ENCODE results near the gene GOLIM4. TPM values are rescaled to one million over a fixed set of nuclear protein-coding genes. Genes with fewer than 3 reads are reported as not detected.
A peak's percentile ranks its signal among the peaks of the same experiment; 100 is the strongest.

The GOLIM4 gene
- total RNA-seq, 3 donors from 2014 or later: 60.8 to 102 (median 80.4) TPM

- ATAC-seq (peak; percentile 53), DNase-seq (peak in 1 of 3 donors; percentile 40)
- TF ChIP-seq CTCF (IDR thresholded peaks at IDR 0.05): no peak
- H3K4me3 ChIP-seq: no peak overlapping the region
- intact Hi-C loops (cut with DNase I, micrococcal nuclease): loop anchor here in 1 of 2 donors (5.0 kb wide), 1 partner anchor 44 kb away; no protein-coding TSS in a partner anchor
- H3K4me1 ChIP-seq (ENCODE audit: low read depth): peaks cover 50% of the 10 kb centered on the region
- no peaks in the 10 kb centered on the region for H3K36me3 ChIP-seq (ENCODE audit: low read depth)
- no peaks in the 10 kb centered on the region for H3K9me3 ChIP-seq
Measured at GRCh38 chr3:168091302-168091858, 4.3 kb downstream of the GOLIM4 start.

DNA sequence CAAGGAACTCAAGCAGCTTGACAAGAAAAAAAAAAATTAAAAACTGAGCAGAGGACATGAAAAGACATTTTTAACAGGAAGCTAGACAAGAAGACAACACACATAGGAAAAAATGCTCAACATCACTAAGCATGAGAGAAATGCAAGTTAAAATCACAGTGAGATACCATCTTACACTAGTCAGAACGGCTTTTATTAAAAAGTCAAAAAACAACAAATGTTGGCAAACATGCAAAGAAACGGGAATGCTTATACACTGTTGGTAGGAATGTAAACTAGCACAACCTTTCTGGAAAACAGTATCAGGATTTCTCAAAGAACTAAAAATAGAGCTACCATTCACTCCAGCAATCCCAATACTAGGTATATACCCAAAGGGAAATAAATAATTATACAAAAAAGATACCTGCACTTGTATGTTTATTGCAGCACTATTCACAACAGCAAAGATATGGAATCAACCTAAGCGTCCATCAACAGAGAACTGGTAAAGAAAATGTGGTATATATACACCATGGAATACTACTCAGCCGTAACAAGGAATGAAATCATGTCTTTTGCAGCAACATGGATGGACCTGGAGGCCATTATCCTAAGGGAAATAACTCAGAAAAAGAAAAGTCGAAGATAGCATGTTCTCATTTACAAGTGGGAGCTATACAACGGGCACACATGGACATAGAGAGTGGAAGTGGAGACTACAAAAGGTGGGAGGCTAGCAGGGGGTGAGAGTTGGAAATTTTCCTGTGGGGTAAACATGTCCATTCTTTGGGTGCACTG lies 5.2 kb downstream of the GOLIM4 start:
- Histone ChIP-seq H3K4me3 (no peak overlapping the region), H3K36me3 (ENCODE audit: low read depth) (no peaks in the 10 kb centered on the region), H3K4me1 (ENCODE audit: low read depth) (peaks cover 50% of the 10 kb centered on the region), H3K9me3 (no peaks in the 10 kb centered on the region)
- ATAC-seq: no peak
- TF ChIP-seq CTCF (IDR thresholded peaks at IDR 0.05): no peak
- intact Hi-C loops (cut with DNase I, micrococcal nuclease): loop anchor here in 1 of 2 donors (5.0 kb wide), 1 partner anchor 43 kb away; no protein-coding TSS in a partner anchor
- no peak for DNase-seq

DNA sequence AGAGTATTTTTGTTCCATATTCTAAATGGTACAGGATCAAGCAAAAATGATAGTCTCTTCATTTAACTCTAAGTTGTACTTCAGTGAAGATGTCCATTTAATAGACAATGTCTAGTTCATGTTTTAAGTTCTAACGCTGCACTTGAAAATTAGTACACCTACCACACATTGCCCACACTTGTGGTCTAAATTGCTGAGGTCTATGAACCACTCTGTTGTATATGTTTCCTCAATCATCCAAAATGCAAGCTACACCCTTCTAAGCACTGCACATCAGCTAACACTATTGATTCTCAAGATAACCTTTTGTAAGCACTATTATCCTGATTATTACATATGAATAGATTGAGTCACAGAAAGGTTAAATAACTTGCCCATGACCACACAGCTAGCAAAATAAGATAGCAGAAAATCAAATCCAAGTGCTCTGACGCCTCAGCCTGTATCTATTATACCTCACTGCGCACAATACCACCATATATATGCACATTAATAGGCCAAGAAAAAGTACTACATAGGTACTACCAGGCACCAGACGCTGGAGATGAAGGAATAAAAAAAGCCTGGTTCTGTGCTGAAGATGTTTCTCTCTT lies 6.4 kb downstream of the GOLIM4 start:
- no peak overlapping the region for H3K4me3 ChIP-seq
- no peak for TF ChIP-seq CTCF (IDR thresholded peaks at IDR 0.05)
- no peaks in the 10 kb centered on the region for H3K36me3 ChIP-seq (ENCODE audit: low read depth)
- intact Hi-C loops (cut with DNase I, micrococcal nuclease): no loop called here
- DNase-seq (no peak), ATAC-seq (no peak)
- peaks cover 50% of the 10 kb centered on the region for H3K4me1 ChIP-seq (ENCODE audit: low read depth)
- H3K9me3 ChIP-seq: no peaks in the 10 kb centered on the region

DNA sequence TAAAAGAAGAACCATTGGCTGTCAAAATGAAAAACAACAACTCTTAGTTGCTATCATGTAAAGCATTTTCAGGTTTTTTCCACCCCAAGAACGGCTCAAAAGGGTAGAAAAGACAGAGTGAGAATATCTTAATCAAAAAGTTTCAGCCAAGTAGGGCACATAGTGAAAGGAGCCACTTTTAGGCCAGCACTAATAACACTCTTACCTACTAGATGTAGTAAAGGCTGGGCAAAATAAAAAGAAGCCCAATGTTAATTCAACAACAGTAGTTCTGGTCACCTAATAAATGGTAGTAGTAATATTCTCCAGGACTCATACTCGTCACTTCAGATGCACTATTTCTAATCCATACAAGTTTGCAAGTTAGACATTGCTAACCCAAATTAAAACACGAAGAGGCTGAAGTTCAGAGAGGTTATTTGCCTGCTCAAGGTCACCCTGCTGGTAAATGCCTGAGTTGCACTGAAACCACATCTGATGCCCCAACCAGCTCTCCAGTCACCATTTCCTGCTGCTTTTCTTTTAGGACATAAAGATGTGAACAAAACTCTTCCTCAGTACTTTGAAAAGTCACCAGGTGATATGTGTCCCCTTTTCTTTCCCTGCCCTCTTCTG lies 7.5 kb downstream of the GOLIM4 start:
- DNase-seq (peak in 1 of 3 donors; percentile 51), ATAC-seq (peak; percentile 34)
- intact Hi-C loops (cut with DNase I, micrococcal nuclease): no loop called here
- TF ChIP-seq CTCF (IDR thresholded peaks at IDR 0.05): peak; percentile 24
- Histone ChIP-seq H3K9me3 (no peaks in the 10 kb centered on the region), H3K36me3 (ENCODE audit: low read depth) (no peaks in the 10 kb centered on the region), H3K4me1 (ENCODE audit: low read depth) (peaks cover 44% of the 10 kb centered on the region), H3K4me3 (no peak overlapping the region)

GRCh38 chr3:168087539-168087938 lies 8.2 kb downstream of the GOLIM4 start:
- H3K4me1 ChIP-seq (ENCODE audit: low read depth): peaks cover 42% of the 10 kb centered on the region
- H3K4me3 ChIP-seq: no peak overlapping the region
- no peak for TF ChIP-seq CTCF (IDR thresholded peaks at IDR 0.05)
- intact Hi-C loops (cut with DNase I, micrococcal nuclease): no loop called here
- H3K9me3 ChIP-seq: no peaks in the 10 kb centered on the region
- no peaks in the 10 kb centered on the region for H3K36me3 ChIP-seq (ENCODE audit: low read depth)
- ATAC-seq (no peak), DNase-seq (no peak)

Measured in mucosa of descending colon (tissue), 3 donors.